Trophoblast cell (in vitro differentiated cells and primary cell): ENCODE measurements around the gene SMPD3. TPM values are rescaled to one million over a fixed set of nuclear protein-coding genes. Genes with fewer than 3 reads are reported as not detected.
"Not testable (repeated sequence)": the region's sequence is repeated elsewhere in the genome, so short reads cannot be mapped to it uniquely, and the experiment has no call there.

ENCODE experiments used
- DNase-seq, 2 donors: peaks; one replicate each; pipeline ENCODE4 v3.0.0-alpha.2; 2016
- H2AFZ ChIP-seq: 2 replicates; pipeline ENCODE4 v1.6.1; 2013; ENCODE audit warnings: low read length, moderate library complexity, mild to moderate bottlenecking; ENCODE audit not compliant: insufficient read depth, poor library complexity
- H2AK5ac ChIP-seq: 2 replicates; pipeline ENCODE4 v1.6.1; 2013; ENCODE audit warnings: mild to moderate bottlenecking, low read length
- H2BK120ac ChIP-seq: 2 replicates; pipeline ENCODE4 v1.6.1; 2013; ENCODE audit warnings: low read length, mild to moderate bottlenecking, moderate library complexity; ENCODE audit not compliant: insufficient read depth, poor library complexity
- H2BK12ac ChIP-seq: 2 replicates; pipeline ENCODE4 v1.6.1; 2013; ENCODE audit warnings: mild to moderate bottlenecking, low read length, moderate library complexity
- H2BK5ac ChIP-seq: 2 replicates; pipeline ENCODE4 v1.6.1; 2013; ENCODE audit warnings: low read length, low read depth, moderate library complexity, mild to moderate bottlenecking; ENCODE audit not compliant: poor library complexity
- H3K14ac ChIP-seq: 2 replicates; pipeline ENCODE4 v1.6.1; 2013; ENCODE audit warnings: mild to moderate bottlenecking, low read length
- H3K18ac ChIP-seq: 2 replicates; pipeline ENCODE4 v1.6.1; 2013; ENCODE audit warnings: mild to moderate bottlenecking, low read length
- H3K23ac ChIP-seq: 2 replicates; pipeline ENCODE4 v1.6.1; 2013; ENCODE audit warnings: low read length
- H3K27ac ChIP-seq: 2 replicates; pipeline ENCODE4 v1.5.1; 2013; ENCODE audit warnings: low read depth, mild to moderate bottlenecking, inconsistent platforms, low read length, moderate library complexity
- H3K27me3 ChIP-seq: 2 replicates; pipeline ENCODE4 v1.6.1; 2013; ENCODE audit warnings: inconsistent platforms, mild to moderate bottlenecking, low read length, moderate library complexity; ENCODE audit not compliant: insufficient read depth
- H3K36me3 ChIP-seq, 2 experiments: 1 replicate in 1 of 2; 2 replicates in 1 of 2; pipeline ENCODE4 v1.6.1; 2013; ENCODE audit warnings: low read length in 2 of 2, mild to moderate bottlenecking in 2 of 2, moderate library complexity in 1 of 2; ENCODE audit not compliant: insufficient read depth in 2 of 2, control insufficient read depth in 1 of 2
- H3K4ac ChIP-seq: 2 replicates; pipeline ENCODE4 v1.6.1; 2013; ENCODE audit warnings: low read depth, mild to moderate bottlenecking, low read length, moderate library complexity
- H3K4me1 ChIP-seq, 2 experiments: 1 replicate in 1 of 2; 2 replicates in 1 of 2; pipeline ENCODE4 v1.6.1; 2013; ENCODE audit warnings: low read length in 2 of 2, mild to moderate bottlenecking in 2 of 2, moderate library complexity in 1 of 2; ENCODE audit not compliant: insufficient read depth in 2 of 2, control insufficient read depth in 1 of 2
- H3K4me2 ChIP-seq: 2 replicates; pipeline ENCODE4 v1.6.1; 2013; ENCODE audit warnings: inconsistent platforms, mild to moderate bottlenecking, low read length, moderate library complexity
- H3K4me3 ChIP-seq: 2 replicates; pipeline ENCODE4 v1.5.1; 2013; ENCODE audit warnings: mild to moderate bottlenecking, low read depth, low read length, inconsistent platforms
- H3K79me1 ChIP-seq: one replicate; pipeline ENCODE4 v1.6.1; 2013; ENCODE audit warnings: low read length
- H3K79me2 ChIP-seq: 2 replicates; pipeline ENCODE4 v1.6.1; 2013; ENCODE audit warnings: low read length, mild to moderate bottlenecking; ENCODE audit not compliant: control insufficient read depth, insufficient read depth, poor library complexity
- H3K9ac ChIP-seq: 2 replicates; pipeline ENCODE4 v1.6.1; 2013; ENCODE audit warnings: mild to moderate bottlenecking, low read length
- H3K9me3 ChIP-seq: 2 replicates; pipeline ENCODE4 v1.6.1; 2013; ENCODE audit warnings: low read depth, mild to moderate bottlenecking, control low read depth, inconsistent platforms, low read length; ENCODE audit not compliant: insufficient read depth
- H4K12ac ChIP-seq: 2 replicates; pipeline ENCODE4 v1.6.1; 2013; ENCODE audit warnings: low read depth, mild to moderate bottlenecking, low read length, moderate library complexity
- H4K8ac ChIP-seq: 2 replicates; pipeline ENCODE4 v1.6.1; 2013; ENCODE audit warnings: low read depth, mild to moderate bottlenecking, low read length, moderate library complexity
- H4K91ac ChIP-seq: one replicate; pipeline ENCODE4 v1.6.1; 2013; ENCODE audit warnings: low read depth, mild to moderate bottlenecking, low read length, moderate library complexity
- WGBS: extraction: QIAGEN DNeasy Blood & Tissue Kit; methylation state at CpG from one replicate; pipeline ENCODE4 v1.1.7; 2013; ENCODE audit warnings: missing lambda C conversion rate; ENCODE audit not compliant: insufficient read length, insufficient coverage; ENCODE audit errors: extremely low coverage; 5-methylcytosine and 5-hydroxymethylcytosine counted together
- polyA plus RNA-seq: library from polyadenylated mRNA; stranded (reverse); fragments of 200-250 nt; gene quantifications from 2 replicates; pipeline ENCODE4 v1.2.3, GENCODE V29; 2013

SMPD3 gene
- 3.6 and 3.9 TPM in 2 replicates for polyA plus RNA-seq

- Histone ChIP-seq H3K18ac (no peak within 1 kb of the TSS), H2BK12ac (no peak within 1 kb of the TSS), H2AFZ (peak within 1 kb of the TSS; percentile 91), H3K36me3 (no peaks in the 10 kb centered on the region), H2AK5ac (no peak within 1 kb of the TSS), H3K9me3 (peaks cover 5% of the 10 kb centered on the region), H3K27me3 (peaks cover 15% of the 10 kb centered on the region), H3K4me1 (peaks cover 9 to 13% of the 10 kb centered on the region in 2 experiments), H4K12ac (no peak within 1 kb of the TSS), H3K79me1 (no peaks in the 10 kb centered on the region), H3K4ac (no peak within 1 kb of the TSS), H3K27ac (no peak within 1 kb of the TSS), H2BK5ac (no peak within 1 kb of the TSS), H3K9ac (no peak within 1 kb of the TSS), H4K8ac (peak within 1 kb of the TSS; percentile 62), H3K79me2 (no peaks in the 10 kb centered on the region), H2BK120ac (no peak within 1 kb of the TSS), H3K4me2 (peak within 1 kb of the TSS; percentile 71), H3K4me3 (peak within 1 kb of the TSS; percentile 68), H4K91ac (no peak within 1 kb of the TSS), H3K23ac (no peak within 1 kb of the TSS), H3K14ac (no peak within 1 kb of the TSS)
- WGBS, result no CpG with 5 or more reads among the region's 59 CpGs
- peak; percentile 97 to 99 for DNase-seq
Observed at GRCh38 chr16:68448360-68448970, at the start of gene SMPD3. TSS of gene SMPD3 (minus strand) at chr16:68448508. CDS start at chr16:68372181, 76,327 bp downstream.

GRCh38 chr16:68496689-68497088 lies 48.4 kb upstream of the SMPD3 start:
- Histone ChIP-seq H4K91ac (no peak overlapping the region), H3K36me3 (no peaks in the 10 kb centered on the region), H3K14ac (no peak overlapping the region), H3K79me1 (no peaks in the 10 kb centered on the region), H3K23ac (no peak overlapping the region), H3K27ac (no peak overlapping the region), H2AFZ (no peak overlapping the region), H2BK5ac (no peak overlapping the region), H4K12ac (no peak overlapping the region), H3K9me3 (peaks cover 2% of the 10 kb centered on the region), H4K8ac (no peak overlapping the region), H2BK12ac (no peak overlapping the region), H3K18ac (no peak overlapping the region), H3K4ac (no peak overlapping the region), H2BK120ac (no peak overlapping the region), H3K79me2 (no peaks in the 10 kb centered on the region), H3K27me3 (no peaks in the 10 kb centered on the region), H3K4me1 (peaks cover 1% of the 10 kb centered on the region in 2 experiments), H3K4me2 (no peak overlapping the region), H3K4me3 (no peak overlapping the region), H2AK5ac (no peak overlapping the region), H3K9ac (no peak overlapping the region)
- DNase-seq, result no peak
- WGBS, result no CpG with 5 or more reads among the region's 8 CpGs

DNA sequence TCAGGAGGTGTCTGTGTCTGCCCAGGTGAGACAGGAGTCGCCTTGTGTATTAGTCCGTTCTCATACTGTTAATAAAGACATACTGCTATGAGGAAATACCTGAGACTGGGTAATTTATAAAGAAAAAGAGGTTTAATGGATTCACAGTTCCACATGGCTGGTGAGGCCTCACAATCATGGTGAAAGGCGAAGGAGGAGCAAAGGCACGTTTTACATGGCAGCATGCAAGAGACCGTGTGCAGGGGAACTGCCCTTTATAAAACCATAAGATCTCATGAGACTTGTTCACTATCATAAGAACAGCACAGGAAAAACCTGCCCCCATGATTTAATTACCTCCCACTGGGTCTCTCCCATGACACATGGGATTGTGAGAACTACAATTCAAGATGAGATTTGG lies 46.0 kb upstream of the SMPD3 start:
- not testable (repeated sequence) for H3K4me2 ChIP-seq, H2BK12ac ChIP-seq, H4K91ac ChIP-seq, H3K79me2 ChIP-seq, H3K79me1 ChIP-seq, H3K36me3 ChIP-seq, H2AK5ac ChIP-seq, H3K9ac ChIP-seq, H3K9me3 ChIP-seq, H3K18ac ChIP-seq, H2BK5ac ChIP-seq, H3K4me3 ChIP-seq, H3K14ac ChIP-seq, H3K27ac ChIP-seq, H4K8ac ChIP-seq, H2BK120ac ChIP-seq, H3K4ac ChIP-seq, H3K27me3 ChIP-seq, H2AFZ ChIP-seq, DNase-seq, H4K12ac ChIP-seq, H3K23ac ChIP-seq
- peaks cover 11% of the 10 kb centered on the region in 2 experiments for H3K4me1 ChIP-seq
- no CpG with 5 or more reads among the region's 5 CpGs for WGBS

DNA sequence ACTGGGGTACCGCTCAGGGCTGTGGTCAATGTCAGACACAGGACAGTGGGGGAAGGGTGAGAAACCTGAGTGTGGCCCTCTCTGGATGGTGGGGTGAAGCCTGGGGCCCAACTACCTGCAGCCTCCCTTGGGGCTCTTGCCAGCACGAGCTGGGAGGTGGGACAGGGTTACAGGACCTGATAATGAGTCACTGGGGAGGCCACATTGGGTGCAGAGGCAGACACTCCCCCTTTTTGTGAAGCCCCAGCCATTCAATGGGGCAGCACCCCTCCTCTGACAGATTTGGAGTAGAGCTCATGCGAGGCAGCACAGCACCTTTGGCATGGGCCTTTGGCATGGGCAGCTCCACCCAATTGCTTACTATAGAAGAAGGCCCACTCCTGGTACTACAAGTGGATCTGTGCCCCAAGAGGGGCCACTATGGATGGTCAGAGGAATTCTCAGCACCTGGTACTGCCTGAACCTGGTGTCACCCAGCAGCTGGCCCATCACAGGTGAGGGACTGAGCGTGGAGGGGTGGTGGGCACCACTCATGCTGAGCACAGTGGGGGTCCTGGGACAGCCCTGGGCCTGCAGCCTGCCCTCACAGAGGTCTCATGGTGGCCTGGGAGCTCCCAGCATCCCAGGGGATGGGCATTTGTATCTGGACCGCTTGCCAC lies 45.2 kb upstream of the SMPD3 start:
- Histone ChIP-seq H2BK120ac (no peak overlapping the region), H2AK5ac (no peak overlapping the region), H2BK5ac (no peak overlapping the region), H2BK12ac (no peak overlapping the region), H3K9ac (no peak overlapping the region), H3K4me3 (no peak overlapping the region), H3K18ac (no peak overlapping the region), H3K27me3 (no peaks in the 10 kb centered on the region), H3K27ac (no peak overlapping the region), H3K79me2 (no peaks in the 10 kb centered on the region), H3K14ac (no peak overlapping the region), H3K79me1 (no peaks in the 10 kb centered on the region), H3K4ac (no peak overlapping the region), H3K4me2 (no peak overlapping the region), H2AFZ (no peak overlapping the region), H4K91ac (no peak overlapping the region), H3K9me3 (peaks cover 2% of the 10 kb centered on the region), H4K8ac (no peak overlapping the region), H4K12ac (no peak overlapping the region), H3K36me3 (no peaks in the 10 kb centered on the region), H3K4me1 (peaks cover 11% of the 10 kb centered on the region in 2 experiments), H3K23ac (no peak overlapping the region)
- DNase-seq, result no peak
- whole genome bisulfite sequencing, result no CpG with 5 or more reads among the region's 5 CpGs
